H9 (cell line): ENCODE measurements around the gene MTMR4. TPM values are rescaled to one million over a fixed set of nuclear protein-coding genes. Genes with fewer than 3 reads are reported as not detected.

Experiments
- DNase-seq: peaks from one replicate; pipeline ENCODE4 v3.0.0-alpha.2; 2017
- H2AFZ ChIP-seq: one replicate; pipeline ENCODE4 v1.6.1; 2013; ENCODE audit warnings: mild to moderate bottlenecking, low read length, control low read depth, moderate library complexity
- H2AK5ac ChIP-seq: 2 replicates; pipeline ENCODE4 v1.6.1; 2013; ENCODE audit warnings: low read length, control low read depth, mixed read lengths; ENCODE audit not compliant: insufficient read length
- H2BK120ac ChIP-seq: one replicate; pipeline ENCODE4 v1.6.1; 2013; ENCODE audit warnings: low read depth, mild to moderate bottlenecking, low read length, control low read depth, inconsistent platforms; ENCODE audit not compliant: poor library complexity, severe bottlenecking
- H2BK12ac ChIP-seq: 2 replicates; pipeline ENCODE4 v1.6.1; 2013; ENCODE audit warnings: low read length, control low read depth, mixed read lengths, low read depth; ENCODE audit not compliant: insufficient read length
- H2BK15ac ChIP-seq: 2 replicates; pipeline ENCODE4 v1.6.1; 2013; ENCODE audit warnings: low read depth, low read length, control low read depth
- H2BK20ac ChIP-seq: one replicate; pipeline ENCODE4 v1.6.1; 2013; ENCODE audit warnings: low read depth, mild to moderate bottlenecking, low read length, control low read depth, inconsistent platforms; ENCODE audit not compliant: poor library complexity, severe bottlenecking
- H2BK5ac ChIP-seq: 2 replicates; pipeline ENCODE4 v1.6.1; 2013; ENCODE audit warnings: low read length, control low read depth, mixed read lengths; ENCODE audit not compliant: insufficient read length
- H3K14ac ChIP-seq: 2 replicates; pipeline ENCODE4 v1.6.1; 2013; ENCODE audit warnings: low read length, control low read depth; ENCODE audit not compliant: insufficient read depth
- H3K18ac ChIP-seq: 2 replicates; pipeline ENCODE4 v1.6.1; 2013; ENCODE audit warnings: low read depth, mild to moderate bottlenecking, mixed read lengths, low read length, control low read depth; ENCODE audit not compliant: insufficient read length
- H3K23ac ChIP-seq: 2 replicates; pipeline ENCODE4 v1.6.1; 2013; ENCODE audit warnings: low read length, control low read depth, mixed read lengths, low read depth; ENCODE audit not compliant: insufficient read length
- H3K23me2 ChIP-seq: 2 replicates; pipeline ENCODE4 v1.6.1; 2013; ENCODE audit warnings: low read depth, mild to moderate bottlenecking, mixed read lengths, low read length, control low read depth; ENCODE audit not compliant: insufficient read length, poor library complexity, severe bottlenecking
- H3K27ac ChIP-seq: 2 replicates; pipeline ENCODE4 v1.5.1; 2013; ENCODE audit warnings: low read length, control low read depth, mixed read lengths, low read depth; ENCODE audit not compliant: insufficient read length
- H3K27me3 ChIP-seq: 2 replicates; pipeline ENCODE4 v1.6.1; 2013; ENCODE audit warnings: low read length, control low read depth, inconsistent platforms; ENCODE audit not compliant: insufficient read depth
- H3K4ac ChIP-seq: 2 replicates; pipeline ENCODE4 v1.6.1; 2013; ENCODE audit warnings: low read depth, mild to moderate bottlenecking, control low read depth, inconsistent platforms, low read length, moderate library complexity
- H3K4me1 ChIP-seq: 2 replicates; pipeline ENCODE4 v1.6.1; 2013; ENCODE audit warnings: low read length, control low read depth, inconsistent platforms; ENCODE audit not compliant: insufficient read depth
- H3K4me2 ChIP-seq: 2 replicates; pipeline ENCODE4 v1.6.1; 2013; ENCODE audit warnings: low read length, control low read depth, mixed read lengths; ENCODE audit not compliant: insufficient read length, insufficient read depth
- H3K56ac ChIP-seq: 2 replicates; pipeline ENCODE4 v1.6.1; 2013; ENCODE audit warnings: low read depth, mild to moderate bottlenecking, mixed read lengths, low read length, control low read depth; ENCODE audit not compliant: insufficient read length
- H3K79me1 ChIP-seq: 2 replicates; pipeline ENCODE4 v1.6.1; 2013; ENCODE audit warnings: low read depth, mild to moderate bottlenecking, moderate library complexity, low read length, control low read depth, inconsistent platforms; ENCODE audit not compliant: insufficient read depth, poor library complexity, severe bottlenecking
- H3K79me2 ChIP-seq: 2 replicates; pipeline ENCODE4 v1.6.1; 2013; ENCODE audit warnings: low read length, control low read depth, inconsistent platforms; ENCODE audit not compliant: insufficient read depth
- H3K9ac ChIP-seq: 2 replicates; pipeline ENCODE4 v1.6.1; 2013; ENCODE audit warnings: low read length, control low read depth, mixed read lengths; ENCODE audit not compliant: insufficient read length; ENCODE audit errors: extremely low read depth
- H3K9me3 ChIP-seq: one replicate; pipeline ENCODE4 v1.6.1; 2013; ENCODE audit warnings: low read depth, low read length, inconsistent platforms; ENCODE audit not compliant: control insufficient read depth
- H3T11ph ChIP-seq: one replicate; pipeline ENCODE4 v1.6.1; 2013; ENCODE audit warnings: mild to moderate bottlenecking, low read length, control low read depth, inconsistent platforms
- H4K20me1 ChIP-seq: one replicate; pipeline ENCODE4 v1.6.1; 2013; ENCODE audit not compliant: control insufficient read depth, insufficient read length, insufficient read depth
- H4K5ac ChIP-seq: 2 replicates; pipeline ENCODE4 v1.6.1; 2013; ENCODE audit warnings: low read depth, mild to moderate bottlenecking, mixed read lengths, low read length, control low read depth; ENCODE audit not compliant: insufficient read length
- H4K8ac ChIP-seq: replicated peaks from 2 replicates; pipeline ENCODE4 v1.6.1; 2013; ENCODE audit warnings: low read length, control low read depth, mixed read lengths, low read depth; ENCODE audit not compliant: insufficient read length
- H4K91ac ChIP-seq: 2 replicates; pipeline ENCODE4 v1.6.1; 2013; ENCODE audit warnings: low read depth, mild to moderate bottlenecking, moderate library complexity, mixed read lengths, low read length, control low read depth; ENCODE audit not compliant: insufficient read length
- H3K27ac Mint-ChIP-seq, 3 experiments: 2 replicates in 2 of 3; 3 replicates in 1 of 3; pipeline ENCODE4 v1.8.0; 2020 to 2021; ENCODE audit warnings: mixed read lengths in 3 of 3, mild to moderate bottlenecking in 1 of 3, moderate library complexity in 1 of 3
- H3K27me3 Mint-ChIP-seq: 2 replicates; pipeline ENCODE4 v1.8.0; 2021; ENCODE audit warnings: low read depth, mild to moderate bottlenecking, moderate library complexity, mixed read lengths
- H3K36me3 Mint-ChIP-seq, 3 experiments: 2 replicates in 2 of 3; 3 replicates in 1 of 3; pipeline ENCODE4 v1.8.0; 2020 to 2021; ENCODE audit warnings: low read depth in 3 of 3, mixed read lengths in 3 of 3; ENCODE audit not compliant: insufficient read depth in 1 of 3
- H3K4me1 Mint-ChIP-seq, 2 experiments: 2 replicates each; pipeline ENCODE4 v1.8.0; 2020; ENCODE audit warnings: mixed read lengths in 2 of 2
- H3K4me3 Mint-ChIP-seq, 2 experiments: 2 replicates in 1 of 2; 3 replicates in 1 of 2; pipeline ENCODE4 v1.8.0; 2020 to 2021; ENCODE audit warnings: mild to moderate bottlenecking in 2 of 2, mixed read lengths in 2 of 2, moderate library complexity in 1 of 2
- H3K9me3 Mint-ChIP-seq, 2 experiments: 2 replicates in 1 of 2; 3 replicates in 1 of 2; pipeline ENCODE4 v1.8.0; 2020; ENCODE audit warnings: mild to moderate bottlenecking in 2 of 2, mixed read lengths in 2 of 2, moderate library complexity in 1 of 2
- CTCF ChIP-seq: fragments of 200-600 bp; sonication (generic); conservative IDR thresholded peaks from 3 replicates; pipeline ENCODE4 v1.8.0; 2021; ENCODE audit warnings: antibody characterized with exemption, mild to moderate bottlenecking
- WGBS: extraction: QIAGEN DNeasy Blood & Tissue Kit; methylation state at CpG from one replicate; pipeline ENCODE4 v1.1.7; 2013; ENCODE audit warnings: missing lambda C conversion rate, low lambda C conversion rate, mixed read lengths; ENCODE audit not compliant: insufficient read length; ENCODE audit errors: extremely low coverage; 5-methylcytosine and 5-hydroxymethylcytosine counted together
- total RNA-seq: library from RNA; stranded (reverse); gene quantifications from 2 replicates; pipeline ENCODE4 v1.2.1, GENCODE V29; 2021

The MTMR4 gene
- total RNA-seq, 1 experiment from 2014 or later: 31.2 TPM

GRCh38 chr17:58506354-58507080 is 7.9 kb downstream of the MTMR4 start:
- no peak overlapping the region for H3K27ac ChIP-seq
- H3K4me2 ChIP-seq: no peak overlapping the region
- H2BK5ac ChIP-seq: no peak overlapping the region
- Mint-ChIP-seq H3K9me3 (no peaks in the 10 kb centered on the region), H3K36me3 (peaks cover 50 to 86% (median 82%) of the 10 kb centered on the region in 3 experiments; a peak in 6 of 7 replicates), H3K27ac (no peak overlapping the region), H3K4me1 (no peaks in the 10 kb centered on the region), H3K4me3 (no peak overlapping the region), H3K27me3 (no peaks in the 10 kb centered on the region)
- H4K8ac ChIP-seq: no peak overlapping the region
- TF ChIP-seq CTCF: no peak
- no peak overlapping the region for H4K91ac ChIP-seq
- no peak overlapping the region for H4K5ac ChIP-seq
- no peaks in the 10 kb centered on the region for H4K20me1 ChIP-seq
- no peak overlapping the region for H3T11ph ChIP-seq
- H3K79me2 ChIP-seq: no peaks in the 10 kb centered on the region; the same call in 1 of the 2 replicates
- no peak overlapping the region for H2BK12ac ChIP-seq
- no CpG with 5 or more reads among the region's 7 CpGs for WGBS
- H3K9me3 ChIP-seq: no peaks in the 10 kb centered on the region
- H2BK120ac ChIP-seq: no peak overlapping the region
- H3K18ac ChIP-seq: no peak overlapping the region
- no peak overlapping the region for H2BK20ac ChIP-seq
- H3K79me1 ChIP-seq: no peaks in the 10 kb centered on the region
- H3K56ac ChIP-seq: no peak overlapping the region
- H2AK5ac ChIP-seq: no peak overlapping the region
- no peaks in the 10 kb centered on the region for H3K23me2 ChIP-seq
- H3K4ac ChIP-seq: no peak overlapping the region
- H3K27me3 ChIP-seq: no peaks in the 10 kb centered on the region
- H2BK15ac ChIP-seq: no peak overlapping the region
- no peak overlapping the region for H3K9ac ChIP-seq
- no peaks in the 10 kb centered on the region for H3K4me1 ChIP-seq
- no peak for DNase-seq
- H3K23ac ChIP-seq: no peak overlapping the region
- no peak overlapping the region for H2AFZ ChIP-seq
- H3K14ac ChIP-seq: no peak overlapping the region
